Stimulated activated CD4-positive, alpha-beta T cell treated with anti-CD3 and anti-CD28 coated beads, Interleukin-2, amount 100 ng/mL, for 4 hours (primary cell): Measurements from ENCODE around the gene APOC1.
"Not testable (repeated sequence)": the region's sequence is repeated elsewhere in the genome, so short reads cannot be mapped to it uniquely, and the experiment has no call there.

Experiments used
- DNase-seq: peaks from one replicate; pipeline ENCODE4 v3.0.0-alpha.2; 2020; ENCODE audit warnings: low read depth

Gene APOC1

DNA sequence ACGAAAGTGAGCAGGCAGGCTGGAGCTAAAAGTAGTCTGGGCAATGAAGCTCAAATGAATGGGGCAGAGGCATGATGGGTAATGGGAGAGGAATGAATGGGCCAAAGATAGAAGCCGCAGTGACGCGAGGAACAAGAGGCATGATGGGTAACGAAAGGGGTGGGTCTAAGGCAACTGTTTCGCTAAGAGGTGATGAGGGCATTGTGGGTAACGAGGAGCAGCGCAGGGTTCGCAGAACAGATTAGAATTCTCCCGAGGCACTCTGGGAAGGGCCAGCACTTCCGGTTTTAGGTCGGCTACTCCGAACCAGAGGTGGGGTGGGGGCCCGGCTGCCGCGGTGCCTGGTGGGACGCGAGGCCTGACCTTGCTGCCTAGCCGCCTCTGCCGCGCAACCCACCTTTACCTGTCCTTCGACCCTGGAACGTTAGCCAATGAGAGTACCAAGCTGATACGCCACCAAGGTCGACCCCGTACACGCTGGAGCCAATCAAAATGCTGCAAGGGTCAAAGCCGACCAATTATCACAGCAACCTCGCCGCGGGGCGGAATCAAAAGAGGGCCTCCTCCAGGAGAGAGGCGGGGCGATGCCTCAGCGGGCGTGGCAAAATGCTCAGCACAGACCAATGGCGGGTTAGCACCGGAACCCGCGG lies 23.9 kb upstream of the APOC1 start:
- DNase-seq = no peak

- DNase-seq = peak; percentile 100
Measured at GRCh38 chr19:44891016-44891882, 23.2 kb upstream of the APOC1 start, which contains the start of gene TOMM40. Gene TOMM40, plus strand, starts transcription at chr19:44891254. Its CDS starts 162 bp downstream, at chr19:44891416.

GRCh38 chr19:44892932-44893331 lies 21.5 kb upstream of the APOC1 start:
- no peak for DNase-seq

DNA sequence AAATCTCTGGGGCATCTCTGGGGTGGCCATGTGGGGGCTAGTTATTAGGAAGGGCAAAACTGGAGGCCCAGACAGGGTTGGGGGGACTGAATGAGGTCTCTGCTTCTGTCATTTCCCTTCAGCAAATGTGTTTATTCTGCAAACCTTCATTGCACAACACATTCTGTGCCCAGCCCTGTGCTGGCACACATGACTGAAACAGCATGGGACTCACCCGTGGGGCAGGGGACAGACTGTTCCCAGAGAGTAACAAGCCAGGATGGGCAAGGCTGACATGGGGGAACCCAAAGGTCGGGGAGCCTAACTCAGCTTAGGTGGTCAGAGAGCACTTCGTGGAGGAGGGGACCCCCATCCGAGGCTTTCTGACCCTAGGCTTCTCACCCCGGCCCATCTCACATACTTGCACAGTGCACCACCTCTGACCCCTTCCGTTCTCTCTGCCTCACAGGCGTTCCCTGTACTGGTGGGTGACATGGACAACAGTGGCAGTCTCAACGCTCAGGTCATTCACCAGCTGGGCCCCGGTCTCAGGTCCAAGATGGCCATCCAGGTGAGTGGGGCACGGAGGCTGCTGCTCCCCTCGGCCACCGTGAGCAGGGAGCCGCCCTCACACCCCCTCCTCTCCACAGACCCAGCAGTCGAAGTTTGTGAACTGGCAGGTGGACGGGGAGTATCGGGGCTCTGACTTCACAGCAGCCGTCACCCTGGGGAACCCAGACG lies 20.9 kb upstream of the APOC1 start:
- DNase-seq = no peak

DNA sequence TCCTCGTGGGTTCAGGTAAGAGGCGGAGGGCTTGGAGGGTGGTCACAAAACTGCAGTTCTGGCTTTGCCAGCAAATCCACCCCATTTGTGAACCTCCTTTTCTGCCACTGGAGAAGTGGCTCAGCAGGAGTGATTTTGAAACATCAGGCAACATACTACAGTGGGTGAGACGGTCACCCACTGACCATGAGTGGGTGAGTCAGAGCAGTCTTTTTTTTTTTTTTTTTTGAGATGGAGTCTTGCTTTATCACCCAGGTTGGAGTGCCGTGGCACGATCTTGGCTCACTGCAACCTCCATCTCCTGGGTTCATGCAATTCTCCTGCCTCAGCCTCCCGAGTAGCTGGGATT lies 20.4 kb upstream of the APOC1 start:
- DNase-seq = no peak

GRCh38 chr19:44894946-44895345 lies 19.5 kb upstream of the APOC1 start:
- no peak for DNase-seq

DNA sequence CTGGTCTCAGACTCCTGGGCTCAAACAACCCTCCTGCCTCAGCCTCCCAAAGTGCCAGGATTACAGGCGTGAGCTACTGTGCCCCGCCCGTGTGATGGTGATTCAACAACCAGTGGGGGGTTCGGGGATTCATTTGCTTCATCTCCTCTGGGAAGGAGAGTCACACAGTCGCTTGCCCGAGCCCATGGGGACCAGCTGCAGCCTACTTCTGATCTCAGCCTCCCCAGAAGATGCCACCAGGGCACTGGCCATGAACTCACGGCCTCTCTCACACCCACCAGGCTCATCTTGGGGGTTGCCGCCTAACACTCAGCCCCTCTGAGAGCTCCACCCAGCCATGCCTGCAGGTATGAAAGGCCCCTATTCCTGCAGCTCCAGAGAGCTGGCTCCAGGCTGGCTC lies 16.6 kb upstream of the APOC1 start:
- DNase-seq = no peak

- DNase-seq = no peak
Measured at GRCh38 chr19:44900328-44901244, 13.8 kb upstream of the APOC1 start.

- no peak for DNase-seq
Measured at GRCh38 chr19:44903216-44903601, 11.2 kb upstream of the APOC1 start.

DNA sequence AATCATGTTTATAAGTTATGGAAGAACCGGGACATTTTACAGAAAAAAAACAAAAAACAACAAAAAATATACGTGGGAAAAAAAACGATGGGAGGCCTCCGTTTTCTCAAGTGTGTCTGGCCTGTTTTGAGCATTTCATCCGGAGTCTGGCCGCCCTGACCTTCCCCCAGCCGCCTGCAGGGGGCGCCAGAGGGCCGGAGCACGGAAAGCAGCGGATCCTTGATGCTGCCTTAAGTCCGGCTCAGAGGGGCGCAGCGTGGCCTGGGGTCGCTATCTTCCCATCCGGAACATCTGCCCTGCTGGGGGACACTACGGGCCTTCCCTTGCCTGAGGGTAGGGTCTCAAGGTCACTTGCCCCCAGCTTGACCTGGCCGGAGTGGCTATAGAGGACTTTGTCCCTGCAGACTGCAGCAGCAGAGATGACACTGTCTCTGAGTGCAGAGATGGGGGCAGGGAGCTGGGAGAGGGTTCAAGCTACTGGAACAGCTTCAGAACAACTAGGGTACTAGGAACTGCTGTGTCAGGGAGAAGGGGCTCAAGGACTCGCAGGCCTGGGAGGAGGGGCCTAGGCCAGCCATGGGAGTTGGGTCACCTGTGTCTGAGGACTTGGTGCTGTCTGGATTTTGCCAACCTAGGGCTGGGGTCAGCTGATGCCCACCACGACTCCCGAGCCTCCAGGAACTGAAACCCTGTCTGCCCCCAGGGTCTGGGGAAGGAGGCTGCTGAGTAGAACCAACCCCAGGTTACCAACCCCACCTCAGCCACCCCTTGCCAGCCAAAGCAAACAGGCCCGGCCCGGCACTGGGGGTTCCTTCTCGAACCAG lies 10.6 kb upstream of the APOC1 start:
- peak; percentile 50 for DNase-seq

GRCh38 chr19:44904426-44904994 lies 9.9 kb upstream of the APOC1 start:
- DNase-seq = no peak

- no peak for DNase-seq
Measured at GRCh38 chr19:44905437-44906160, 8.8 kb upstream of the APOC1 start, which contains the start of gene APOE. Gene APOE, plus strand, starts transcription at chr19:44905796. Its CDS starts 829 bp downstream, at chr19:44906625.

- no peak for DNase-seq
Measured at GRCh38 chr19:44907613-44908012, 6.8 kb upstream of the APOC1 start.

DNA sequence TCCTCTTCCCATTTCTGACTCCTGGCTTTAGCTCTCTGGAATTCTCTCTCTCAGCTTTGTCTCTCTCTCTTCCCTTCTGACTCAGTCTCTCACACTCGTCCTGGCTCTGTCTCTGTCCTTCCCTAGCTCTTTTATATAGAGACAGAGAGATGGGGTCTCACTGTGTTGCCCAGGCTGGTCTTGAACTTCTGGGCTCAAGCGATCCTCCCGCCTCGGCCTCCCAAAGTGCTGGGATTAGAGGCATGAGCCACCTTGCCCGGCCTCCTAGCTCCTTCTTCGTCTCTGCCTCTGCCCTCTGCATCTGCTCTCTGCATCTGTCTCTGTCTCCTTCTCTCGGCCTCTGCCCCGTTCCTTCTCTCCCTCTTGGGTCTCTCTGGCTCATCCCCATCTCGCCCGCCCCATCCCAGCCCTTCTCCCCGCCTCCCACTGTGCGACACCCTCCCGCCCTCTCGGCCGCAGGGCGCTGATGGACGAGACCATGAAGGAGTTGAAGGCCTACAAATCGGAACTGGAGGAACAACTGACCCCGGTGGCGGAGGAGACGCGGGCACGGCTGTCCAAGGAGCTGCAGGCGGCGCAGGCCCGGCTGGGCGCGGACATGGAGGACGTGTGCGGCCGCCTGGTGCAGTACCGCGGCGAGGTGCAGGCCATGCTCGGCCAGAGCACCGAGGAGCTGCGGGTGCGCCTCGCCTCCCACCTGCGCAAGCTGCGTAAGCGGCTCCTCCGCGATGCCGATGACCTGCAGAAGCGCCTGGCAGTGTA lies 6.2 kb upstream of the APOC1 start:
- DNase-seq = no peak

DNA sequence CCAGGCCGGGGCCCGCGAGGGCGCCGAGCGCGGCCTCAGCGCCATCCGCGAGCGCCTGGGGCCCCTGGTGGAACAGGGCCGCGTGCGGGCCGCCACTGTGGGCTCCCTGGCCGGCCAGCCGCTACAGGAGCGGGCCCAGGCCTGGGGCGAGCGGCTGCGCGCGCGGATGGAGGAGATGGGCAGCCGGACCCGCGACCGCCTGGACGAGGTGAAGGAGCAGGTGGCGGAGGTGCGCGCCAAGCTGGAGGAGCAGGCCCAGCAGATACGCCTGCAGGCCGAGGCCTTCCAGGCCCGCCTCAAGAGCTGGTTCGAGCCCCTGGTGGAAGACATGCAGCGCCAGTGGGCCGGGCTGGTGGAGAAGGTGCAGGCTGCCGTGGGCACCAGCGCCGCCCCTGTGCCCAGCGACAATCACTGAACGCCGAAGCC lies 5.6 kb upstream of the APOC1 start:
- no peak for DNase-seq

DNA sequence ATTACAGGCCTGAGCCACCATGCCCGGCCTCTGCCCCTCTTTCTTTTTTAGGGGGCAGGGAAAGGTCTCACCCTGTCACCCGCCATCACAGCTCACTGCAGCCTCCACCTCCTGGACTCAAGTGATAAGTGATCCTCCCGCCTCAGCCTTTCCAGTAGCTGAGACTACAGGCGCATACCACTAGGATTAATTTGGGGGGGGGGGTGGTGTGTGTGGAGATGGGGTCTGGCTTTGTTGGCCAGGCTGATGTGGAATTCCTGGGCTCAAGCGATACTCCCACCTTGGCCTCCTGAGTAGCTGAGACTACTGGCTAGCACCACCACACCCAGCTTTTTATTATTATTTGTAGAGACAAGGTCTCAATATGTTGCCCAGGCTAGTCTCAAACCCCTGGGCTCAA lies 4.6 kb upstream of the APOC1 start:
- no peak for DNase-seq

GRCh38 chr19:44911896-44912295 lies 2.5 kb upstream of the APOC1 start:
- DNase-seq = not testable (repeated sequence)

DNA sequence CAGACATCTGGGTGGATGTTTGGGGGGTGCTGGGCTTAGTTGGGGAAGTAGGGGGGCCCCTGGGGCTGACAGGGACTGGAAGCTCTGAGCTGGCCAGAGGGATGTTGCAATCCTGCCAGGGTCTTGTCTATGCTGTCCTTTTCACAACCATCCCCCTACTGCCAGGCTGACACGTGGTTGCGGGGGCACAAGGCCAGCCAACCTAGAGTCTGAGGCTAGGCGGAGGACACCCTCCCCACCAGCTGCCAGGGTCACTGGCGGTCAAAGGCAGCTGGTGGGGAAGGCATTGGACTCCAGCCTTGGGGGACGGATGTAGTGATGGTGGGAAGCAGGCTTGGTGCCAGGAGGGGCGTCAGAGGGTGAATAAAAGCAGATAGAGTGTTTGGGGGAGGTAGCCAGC lies 1.6 kb upstream of the APOC1 start:
- no peak for DNase-seq
